HG03045 (cell line): ENCODE results near the gene NETO2.
"Not testable (repeated sequence)": the region's sequence is repeated elsewhere in the genome, so short reads cannot be mapped to it uniquely, and the experiment has no call there.

Source experiments
- ATAC-seq: cut with Tn5 transposase; IDR thresholded peaks from one replicate; pipeline ENCODE4 v1.9.1; 2021; ENCODE audit warnings: mild to moderate bottlenecking, moderate library complexity; ENCODE audit not compliant: unreplicated experiment

Gene NETO2

GRCh38 chr16:47067203-47067602 lies 76.5 kb downstream of the NETO2 start:
- no peak for ATAC-seq

- ATAC-seq: no peak
These were observed 77.7 kb downstream of the NETO2 start for GRCh38 chr16:47065766-47066688.

- no peak for ATAC-seq
These were observed 79.0 kb downstream of the NETO2 start for GRCh38 chr16:47064775-47065174.

GRCh38 chr16:47063011-47063724 lies 80.6 kb downstream of the NETO2 start:
- no peak for ATAC-seq

- ATAC-seq: no peak
These were observed 82.5 kb downstream of the NETO2 start for GRCh38 chr16:47061204-47061603.

GRCh38 chr16:47060596-47060995 lies 83.1 kb downstream of the NETO2 start:
- no peak for ATAC-seq

GRCh38 chr16:47059991-47060390 lies 83.8 kb downstream of the NETO2 start:
- no peak for ATAC-seq

GRCh38 chr16:47059130-47059529 lies 84.6 kb downstream of the NETO2 start:
- ATAC-seq: not testable (repeated sequence)

GRCh38 chr16:47058295-47059086 lies 85.3 kb downstream of the NETO2 start:
- ATAC-seq: no peak

- ATAC-seq: no peak
These were observed 86.1 kb downstream of the NETO2 start for GRCh38 chr16:47057630-47057993.

GRCh38 chr16:47056688-47057629 lies 86.8 kb downstream of the NETO2 start:
- no peak for ATAC-seq

GRCh38 chr16:47056061-47056460 lies 87.7 kb downstream of the NETO2 start:
- not testable (repeated sequence) for ATAC-seq

- ATAC-seq: no peak
These were observed 88.4 kb downstream of the NETO2 start for GRCh38 chr16:47055136-47055885.

GRCh38 chr16:47054306-47054705 lies 89.4 kb downstream of the NETO2 start:
- ATAC-seq: no peak

GRCh38 chr16:47053895-47054294 lies 89.8 kb downstream of the NETO2 start:
- no peak for ATAC-seq

- ATAC-seq: no peak
These were observed 90.8 kb downstream of the NETO2 start for GRCh38 chr16:47052666-47053640.

- ATAC-seq: no peak
These were observed 92.7 kb downstream of the NETO2 start for GRCh38 chr16:47051031-47051430.

GRCh38 chr16:47049901-47050583 lies 93.7 kb downstream of the NETO2 start:
- ATAC-seq: no peak
